Measurements from ENCODE around the gene CD69.
A peak's percentile ranks its signal among the peaks of the same experiment; 100 is the strongest.

CD69 gene

GRCh38 chr12:9736936-9737705, 23.6 kb downstream of the CD69 start:
- TF ChIP-seq CTCF (IDR thresholded peaks at IDR 0.05): no peak
- DNase-seq (ENCODE audit: low spot score): no peak
- H3K27ac ChIP-seq: peak overlapping the region in 1 of 2 donors; percentile 42
- H3K4me3 ChIP-seq: no peak overlapping the region

- TF ChIP-seq CTCF (IDR thresholded peaks at IDR 0.05): no peak
- no peak for DNase-seq (ENCODE audit: low spot score)
- H3K4me3 ChIP-seq: no peak overlapping the region
- no peak overlapping the region for H3K27ac ChIP-seq
Measured at GRCh38 chr12:9735601-9736000, 25.1 kb downstream of the CD69 start.

- H3K4me3 ChIP-seq: no peak within 1 kb of the TSS
Measured at GRCh38 chr12:9732921-9733461, 27.7 kb downstream of the CD69 start, which contains the start of gene CLECL1. CLECL1 (minus strand) TSS chr12:9733097.

GRCh38 chr12:9731797-9732196, 28.9 kb downstream of the CD69 start:
- Histone ChIP-seq H3K27ac (no peak overlapping the region), H3K4me3 (no peak overlapping the region)
- DNase-seq (ENCODE audit: low spot score): no peak
- TF ChIP-seq CTCF (IDR thresholded peaks at IDR 0.05): no peak

More at GRCh38 chr12:9732921-9733461, 27.7 kb downstream of the CD69 start, which contains the start of gene CLECL1:
- DNase-seq (ENCODE audit: low spot score): no peak
- TF ChIP-seq CTCF (IDR thresholded peaks at IDR 0.05): no peak
- H3K27ac ChIP-seq: no peak within 1 kb of the TSS

GRCh38 chr12:9731393-9731792, 29.3 kb downstream of the CD69 start:
- no peak for DNase-seq (ENCODE audit: low spot score)
- Histone ChIP-seq H3K4me3 (no peak overlapping the region), H3K27ac (peak overlapping the region in 1 of 2 donors; percentile 11)
- TF ChIP-seq CTCF (IDR thresholded peaks at IDR 0.05): no peak

- H3K27ac ChIP-seq: no peak overlapping the region
- DNase-seq (ENCODE audit: low spot score): no peak
- no peak overlapping the region for H3K4me3 ChIP-seq
- TF ChIP-seq CTCF (IDR thresholded peaks at IDR 0.05): no peak
Measured at GRCh38 chr12:9730591-9730990, 30.1 kb downstream of the CD69 start.

- no peak for DNase-seq (ENCODE audit: low spot score)
- TF ChIP-seq CTCF (IDR thresholded peaks at IDR 0.05): no peak
- no peak overlapping the region for H3K27ac ChIP-seq
- H3K4me3 ChIP-seq: no peak overlapping the region
Measured at GRCh38 chr12:9730011-9730410, 30.7 kb downstream of the CD69 start.

Measured in coronary artery (tissue), 2 donors.